Activated CD8-positive, alpha-beta T cell treated with anti-CD3 and anti-CD28 coated beads, Interleukin-2, amount 10 ng/mL, durations not matched to agents 7 days and 5 days (primary cell): ENCODE measurements around the gene TLL1. TPM values are rescaled to one million over a fixed set of nuclear protein-coding genes. Genes with fewer than 3 reads are reported as not detected.

ENCODE experiments used
- ATAC-seq: fragments of 150-1000 bp; cut with Tn5 transposase; one replicate; pipeline ENCODE4 v1.10.0; 2021; ENCODE audit warnings: moderate library complexity
- CTCF ChIA-PET: fragments of 350-600 bp; sonication (Branson Sonifier 250); formaldehyde crosslinking; loops from one replicate; lab custom pipeline; 2021; ENCODE audit warnings: antibody characterized with exemption; lab: Charles Lee
- POLR2A ChIA-PET: fragments of 350-600 bp; sonication (Branson Sonifier 250); formaldehyde crosslinking; loops from one replicate; lab custom pipeline; 2021; ENCODE audit warnings: antibody characterized with exemption; lab: Charles Lee
- DNase-seq: peaks from one replicate; pipeline ENCODE4 v3.0.0-alpha.2; 2020
- H3K27ac Mint-ChIP-seq: one replicate; pipeline ENCODE4 v1.8.0; 2021; ENCODE audit warnings: mild to moderate bottlenecking, mixed read lengths
- H3K27me3 Mint-ChIP-seq: one replicate; pipeline ENCODE4 v1.8.0; 2021; ENCODE audit warnings: low read depth, mixed read lengths
- H3K36me3 Mint-ChIP-seq: one replicate; pipeline ENCODE4 v1.8.0; 2021; ENCODE audit warnings: low read depth, mixed read lengths
- H3K4me1 Mint-ChIP-seq: one replicate; pipeline ENCODE4 v1.8.0; 2021; ENCODE audit warnings: low read depth, mixed read lengths
- H3K4me3 Mint-ChIP-seq: one replicate; pipeline ENCODE4 v1.8.0; 2021; ENCODE audit warnings: mild to moderate bottlenecking, mixed read lengths
- H3K9me3 Mint-ChIP-seq: one replicate; pipeline ENCODE4 v1.8.0; 2022; ENCODE audit warnings: mixed read lengths; ENCODE audit not compliant: insufficient read depth
- total RNA-seq, 2 experiments: library from RNA; stranded (reverse); gene quantifications; one replicate each; pipeline ENCODE4 v1.2.3, GENCODE V29; 2021

TLL1 gene
- total RNA-seq, 2 experiments from 2014 or later: not detected

GRCh38 chr4:166075599-166075998 lies 202.6 kb downstream of the TLL1 start:
- no peaks in the 10 kb centered on the region for H3K9me3 Mint-ChIP-seq
- CTCF ChIA-PET: no interaction called here
- H3K4me3 Mint-ChIP-seq: no peak overlapping the region
- H3K27ac Mint-ChIP-seq: no peak overlapping the region
- no peak for ATAC-seq
- no peaks in the 10 kb centered on the region for H3K4me1 Mint-ChIP-seq
- no peaks in the 10 kb centered on the region for H3K36me3 Mint-ChIP-seq
- POLR2A ChIA-PET: no interaction called here
- DNase-seq: no peak
- no peaks in the 10 kb centered on the region for H3K27me3 Mint-ChIP-seq

GRCh38 chr4:166077782-166078181 lies 204.7 kb downstream of the TLL1 start:
- CTCF ChIA-PET: no interaction called here
- ATAC-seq (no peak), DNase-seq (no peak)
- no peaks in the 10 kb centered on the region for H3K36me3 Mint-ChIP-seq
- no peak overlapping the region for H3K27ac Mint-ChIP-seq
- no peaks in the 10 kb centered on the region for H3K27me3 Mint-ChIP-seq
- H3K9me3 Mint-ChIP-seq: no peaks in the 10 kb centered on the region
- POLR2A ChIA-PET: no interaction called here
- H3K4me3 Mint-ChIP-seq: no peak overlapping the region
- no peaks in the 10 kb centered on the region for H3K4me1 Mint-ChIP-seq

GRCh38 chr4:166078383-166078782 lies 205.3 kb downstream of the TLL1 start:
- ATAC-seq: no peak
- no peaks in the 10 kb centered on the region for H3K36me3 Mint-ChIP-seq
- DNase-seq: no peak
- H3K27me3 Mint-ChIP-seq: no peaks in the 10 kb centered on the region
- no peaks in the 10 kb centered on the region for H3K4me1 Mint-ChIP-seq
- no peaks in the 10 kb centered on the region for H3K9me3 Mint-ChIP-seq
- POLR2A ChIA-PET: no interaction called here
- H3K27ac Mint-ChIP-seq: no peak overlapping the region
- CTCF ChIA-PET: no interaction called here
- H3K4me3 Mint-ChIP-seq: no peak overlapping the region

GRCh38 chr4:166078955-166079354 lies 205.9 kb downstream of the TLL1 start:
- CTCF ChIA-PET: no interaction called here
- H3K36me3 Mint-ChIP-seq: no peaks in the 10 kb centered on the region

GRCh38 chr4:166087569-166087968 lies 214.5 kb downstream of the TLL1 start:
- Mint-ChIP-seq H3K9me3 (no peaks in the 10 kb centered on the region), H3K4me1 (no peaks in the 10 kb centered on the region), H3K27ac (no peak overlapping the region), H3K27me3 (no peaks in the 10 kb centered on the region), H3K4me3 (no peak overlapping the region), H3K36me3 (no peaks in the 10 kb centered on the region)
- ATAC-seq (no peak), DNase-seq (no peak)
- POLR2A ChIA-PET: no interaction called here
- CTCF ChIA-PET: interaction anchor here (1.3 to 2.1 kb wide), 3 partner anchors 544 to 594 kb away, joined by 3 to 10 read pairs (median 3); no protein-coding TSS in a partner anchor

More at GRCh38 chr4:166078955-166079354, 205.9 kb downstream of the TLL1 start:
- ATAC-seq (no peak), DNase-seq (no peak)
- Mint-ChIP-seq H3K4me1 (no peaks in the 10 kb centered on the region), H3K4me3 (no peak overlapping the region), H3K27me3 (no peaks in the 10 kb centered on the region), H3K27ac (no peak overlapping the region), H3K9me3 (no peaks in the 10 kb centered on the region)
- POLR2A ChIA-PET: no interaction called here

GRCh38 chr4:166088576-166088975 lies 215.5 kb downstream of the TLL1 start:
- Mint-ChIP-seq H3K36me3 (no peaks in the 10 kb centered on the region), H3K9me3 (no peaks in the 10 kb centered on the region), H3K4me1 (no peaks in the 10 kb centered on the region), H3K27ac (no peak overlapping the region), H3K4me3 (no peak overlapping the region), H3K27me3 (no peaks in the 10 kb centered on the region)
- POLR2A ChIA-PET: no interaction called here
- no peak for ATAC-seq
- CTCF ChIA-PET: interaction anchor here (1.3 to 2.1 kb wide), 3 partner anchors 545 to 595 kb away, joined by 3 to 10 read pairs (median 3); no protein-coding TSS in a partner anchor
- DNase-seq: no peak

GRCh38 chr4:166091146-166091545 lies 218.1 kb downstream of the TLL1 start:
- Mint-ChIP-seq H3K27me3 (no peaks in the 10 kb centered on the region), H3K9me3 (no peaks in the 10 kb centered on the region), H3K4me3 (no peak overlapping the region), H3K36me3 (no peaks in the 10 kb centered on the region), H3K27ac (no peak overlapping the region), H3K4me1 (no peaks in the 10 kb centered on the region)
- no peak for DNase-seq
- ChIA-PET CTCF (interaction anchor here (1.1 to 2.8 kb wide), 3 partner anchors 553 to 598 kb away, joined by 4 to 11 read pairs (median 5); no protein-coding TSS in a partner anchor), POLR2A (no interaction called here)
- ATAC-seq: no peak

- no peak overlapping the region for H3K27ac Mint-ChIP-seq
- ATAC-seq (no peak), DNase-seq (no peak)
- H3K4me3 Mint-ChIP-seq: no peak overlapping the region
- no peaks in the 10 kb centered on the region for H3K36me3 Mint-ChIP-seq
- H3K9me3 Mint-ChIP-seq: no peaks in the 10 kb centered on the region
- no peaks in the 10 kb centered on the region for H3K4me1 Mint-ChIP-seq
- POLR2A ChIA-PET: no interaction called here
- CTCF ChIA-PET: interaction anchor here (1.0 to 2.8 kb wide), 5 partner anchors 554 to 600 kb away, joined by 3 to 11 read pairs (median 4); no protein-coding TSS in a partner anchor
- no peaks in the 10 kb centered on the region for H3K27me3 Mint-ChIP-seq
Measured at GRCh38 chr4:166091912-166092510, 219.0 kb downstream of the TLL1 start.

- POLR2A ChIA-PET: no interaction called here
- no peak overlapping the region for H3K4me3 Mint-ChIP-seq
- CTCF ChIA-PET: no interaction called here
- H3K9me3 Mint-ChIP-seq: no peaks in the 10 kb centered on the region
- no peaks in the 10 kb centered on the region for H3K4me1 Mint-ChIP-seq
- DNase-seq (no peak), ATAC-seq (no peak)
- H3K36me3 Mint-ChIP-seq: no peaks in the 10 kb centered on the region
- no peak overlapping the region for H3K27ac Mint-ChIP-seq
- H3K27me3 Mint-ChIP-seq: no peaks in the 10 kb centered on the region
Measured at GRCh38 chr4:166092797-166093290, 219.8 kb downstream of the TLL1 start.

GRCh38 chr4:166104623-166105022 lies 231.6 kb downstream of the TLL1 start:
- POLR2A ChIA-PET: no interaction called here
- DNase-seq (no peak), ATAC-seq (no peak)
- no peak overlapping the region for H3K4me3 Mint-ChIP-seq
- no peak overlapping the region for H3K27ac Mint-ChIP-seq
- H3K4me1 Mint-ChIP-seq: no peaks in the 10 kb centered on the region
- no peaks in the 10 kb centered on the region for H3K9me3 Mint-ChIP-seq
- no peaks in the 10 kb centered on the region for H3K36me3 Mint-ChIP-seq
- no peaks in the 10 kb centered on the region for H3K27me3 Mint-ChIP-seq
- CTCF ChIA-PET: no interaction called here

- Mint-ChIP-seq H3K27me3 (no peaks in the 10 kb centered on the region), H3K4me3 (no peak overlapping the region), H3K9me3 (no peaks in the 10 kb centered on the region), H3K4me1 (no peaks in the 10 kb centered on the region), H3K27ac (no peak overlapping the region), H3K36me3 (no peaks in the 10 kb centered on the region)
- no peak for ATAC-seq
- ChIA-PET POLR2A (no interaction called here), CTCF (no interaction called here)
- DNase-seq: no peak
Measured at GRCh38 chr4:166121897-166122296, 248.9 kb downstream of the TLL1 start.

- no peak overlapping the region for H3K4me3 Mint-ChIP-seq
- H3K4me1 Mint-ChIP-seq: no peaks in the 10 kb centered on the region
- no peak for DNase-seq
- H3K9me3 Mint-ChIP-seq: no peaks in the 10 kb centered on the region
- H3K27me3 Mint-ChIP-seq: no peaks in the 10 kb centered on the region
- no peak overlapping the region for H3K27ac Mint-ChIP-seq
- H3K36me3 Mint-ChIP-seq: no peaks in the 10 kb centered on the region
- no peak for ATAC-seq
- CTCF ChIA-PET: no interaction called here
- POLR2A ChIA-PET: no interaction called here
Measured at GRCh38 chr4:166123546-166123945, 250.5 kb downstream of the TLL1 start.
